HepG2 (cell line): ENCODE data around the gene GAR1.

ENCODE experiments used
- CBX5 ChIP-seq: sonication (generic); formaldehyde crosslinking; IDR thresholded peaks from 2 replicates; pipeline ENCODE4 v1.4.0; 2020; ENCODE audit warnings: missing genetic modification reagents, borderline replicate concordance
- PATZ1 ChIP-seq: sonication (generic); formaldehyde crosslinking; IDR thresholded peaks from 2 replicates; pipeline ENCODE4 v1.4.0; 2020; ENCODE audit warnings: missing genetic modification reagents
- SMC3 ChIP-seq: IDR thresholded peaks from 2 replicates; pipeline ENCODE4 v1.6.1; 2011; ENCODE audit warnings: low read length, improper control_type of control experiment
- ZBTB33 ChIP-seq: sonication (generic); formaldehyde crosslinking; IDR thresholded peaks from 2 replicates; pipeline ENCODE4 v1.4.0; 2020; ENCODE audit warnings: missing genetic modification reagents
- ZNF747 ChIP-seq: sonication (generic); formaldehyde crosslinking; IDR thresholded peaks from 2 replicates; pipeline ENCODE4 v1.8.1; 2023; ENCODE audit warnings: missing genetic modification reagents, mild to moderate bottlenecking, borderline replicate concordance

- TF ChIP-seq SMC3 (no peak), ZBTB33 (CRISPR knock-in tag) (no peak), PATZ1 (CRISPR knock-in tag) (no peak), CBX5 (CRISPR knock-in tag) (no peak), ZNF747 (CRISPR knock-in tag) (no peak)
These were observed 3.9 kb upstream of the GAR1 start for GRCh38 chr4:109811707-109812106.
